GM19467 (cell line): ENCODE results near the gene GALNT6.

Experiments
- ATAC-seq: cut with Tn5 transposase; IDR thresholded peaks from one replicate; pipeline ENCODE4 v1.9.1; 2021; ENCODE audit warnings: mild to moderate bottlenecking, moderate library complexity; ENCODE audit not compliant: unreplicated experiment

Gene GALNT6

DNA sequence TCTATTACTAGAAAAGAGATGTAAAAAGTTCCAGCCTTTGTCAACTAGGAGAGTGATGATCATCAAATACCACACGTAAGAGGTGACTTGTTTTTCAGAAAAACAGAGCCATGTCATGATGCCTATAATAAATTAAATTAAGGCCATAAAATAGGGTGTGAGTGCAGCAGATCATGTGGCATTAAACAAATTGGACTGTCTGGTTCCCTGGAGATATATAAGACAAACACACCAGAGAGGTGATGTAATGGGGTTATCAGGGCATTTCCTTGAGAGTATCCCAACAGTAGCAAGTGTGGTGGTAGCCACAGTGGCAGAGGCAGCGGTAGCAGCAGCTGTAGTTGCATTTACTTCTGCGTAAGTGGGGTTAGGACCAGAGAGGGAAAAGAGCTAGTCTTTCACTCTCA lies 14.6 kb upstream of the GALNT6 start:
- ATAC-seq = no peak

DNA sequence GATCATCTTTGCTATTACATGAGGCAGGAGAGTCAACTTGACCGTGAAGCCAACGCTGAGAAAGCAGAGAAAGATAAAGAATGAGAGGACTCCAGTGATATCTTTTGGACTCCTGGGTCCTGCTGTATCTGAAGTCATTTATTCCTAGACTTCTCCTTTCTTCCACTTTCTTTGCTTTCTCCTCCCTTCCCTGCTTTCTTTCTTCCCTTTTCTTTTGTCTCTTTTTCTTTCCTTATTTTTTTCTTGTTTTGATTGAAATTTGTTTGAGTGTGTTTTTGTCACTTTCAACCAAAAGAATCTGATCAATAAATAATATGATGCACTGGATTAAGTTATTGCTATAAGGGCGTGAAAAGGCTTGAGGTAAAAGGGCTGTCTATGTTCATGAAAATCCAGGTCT lies 13.4 kb upstream of the GALNT6 start:
- ATAC-seq = no peak

DNA sequence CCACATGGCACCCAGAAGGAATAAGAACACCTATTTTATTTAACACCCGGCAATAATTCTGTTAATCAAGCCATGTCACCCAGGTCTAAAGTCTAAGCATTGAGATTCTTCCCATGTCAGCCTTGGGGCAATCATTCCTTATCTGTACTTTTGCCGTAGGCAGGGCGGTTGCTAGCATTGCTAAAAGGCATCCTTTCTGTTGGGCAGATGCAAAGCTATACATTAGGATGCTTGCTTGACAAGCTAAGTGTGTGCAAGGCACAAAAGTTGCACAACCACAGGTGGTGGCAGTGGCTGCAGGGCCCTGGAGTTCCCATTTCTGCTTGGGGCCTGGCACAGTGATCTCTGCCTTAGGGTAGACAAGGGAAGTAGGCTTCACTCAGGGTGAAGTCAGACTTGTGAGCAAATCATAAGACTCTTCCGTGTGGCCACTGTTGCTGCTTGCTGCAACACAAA lies 12.5 kb upstream of the GALNT6 start:
- ATAC-seq = no peak

DNA sequence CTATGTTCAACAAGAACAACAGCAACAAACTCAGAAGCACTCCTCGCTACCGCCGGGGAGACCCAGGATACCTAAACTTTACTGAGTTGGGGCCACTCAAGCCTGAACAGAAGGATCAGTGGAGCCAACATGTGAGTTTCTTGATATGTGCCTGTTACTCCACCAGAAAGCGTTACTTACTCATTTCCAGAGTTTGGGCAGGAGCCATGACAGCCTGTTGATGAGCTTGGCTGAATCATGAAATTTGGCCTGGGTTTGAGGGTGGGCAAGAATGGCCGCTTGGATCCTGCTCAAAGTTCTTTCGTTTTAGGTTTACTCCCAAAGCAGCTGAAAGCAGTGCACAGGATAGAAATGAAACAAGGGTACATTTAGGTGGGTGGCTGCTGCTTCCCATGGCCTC lies 12.0 kb upstream of the GALNT6 start:
- no peak for ATAC-seq

DNA sequence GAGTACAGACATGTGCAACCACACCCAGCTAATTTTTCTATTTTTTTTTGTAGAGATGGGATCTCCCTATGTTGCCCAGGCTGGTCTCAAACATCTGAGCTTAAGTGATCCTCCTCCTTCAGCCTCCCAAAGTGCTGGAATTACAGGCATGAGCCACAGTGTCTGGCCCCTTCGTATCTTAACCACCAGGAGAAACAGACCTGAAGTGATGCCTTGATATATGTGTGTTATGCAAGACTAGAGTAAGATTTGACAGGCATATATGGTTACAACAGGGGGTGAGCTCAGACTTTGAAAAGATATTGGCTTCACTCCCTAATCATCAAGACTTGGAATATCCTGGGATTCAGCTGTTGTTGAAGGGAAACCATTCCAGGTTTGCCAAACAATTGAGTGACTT lies 10.7 kb upstream of the GALNT6 start:
- no peak for ATAC-seq

DNA sequence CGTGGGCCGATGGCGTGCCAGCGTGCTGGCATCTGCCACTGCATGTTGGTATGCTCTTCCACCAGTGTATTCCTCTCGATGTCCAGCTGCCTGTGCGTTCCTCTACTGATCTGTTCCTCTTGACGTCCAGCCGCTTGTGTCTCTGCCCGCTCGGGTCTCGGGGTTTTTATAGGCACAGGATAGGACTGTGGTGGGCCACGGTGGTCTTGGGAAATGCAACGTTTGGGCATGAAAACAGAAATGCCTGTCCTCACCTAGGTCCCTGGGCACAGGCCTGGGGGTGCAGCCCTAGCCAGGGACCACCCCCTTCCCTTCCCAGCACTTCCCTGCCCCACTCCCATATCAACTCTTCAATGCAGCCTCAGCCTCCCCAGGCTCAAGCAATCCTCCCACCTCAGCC lies 10.3 kb upstream of the GALNT6 start:
- ATAC-seq = no peak

DNA sequence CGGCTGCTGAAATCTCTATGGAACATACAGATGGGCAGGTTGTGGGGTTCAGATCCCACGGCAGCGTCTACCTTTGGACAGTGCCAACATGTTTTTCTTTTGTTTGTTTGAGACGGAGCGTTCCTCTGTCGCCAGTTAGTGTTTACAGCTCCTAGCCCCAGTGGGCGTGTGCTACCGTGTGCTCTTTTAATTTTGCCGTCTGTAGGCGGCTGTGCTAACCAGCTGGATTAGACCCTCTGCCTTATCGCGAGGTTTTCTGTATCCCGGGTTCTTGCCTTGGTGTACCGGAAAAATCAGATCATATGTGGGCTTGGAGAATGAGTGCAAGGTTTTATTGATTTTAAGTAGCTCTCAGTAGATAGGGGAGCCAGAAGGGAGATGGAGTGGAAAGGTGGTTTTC lies 9.8 kb upstream of the GALNT6 start:
- ATAC-seq = no peak

DNA sequence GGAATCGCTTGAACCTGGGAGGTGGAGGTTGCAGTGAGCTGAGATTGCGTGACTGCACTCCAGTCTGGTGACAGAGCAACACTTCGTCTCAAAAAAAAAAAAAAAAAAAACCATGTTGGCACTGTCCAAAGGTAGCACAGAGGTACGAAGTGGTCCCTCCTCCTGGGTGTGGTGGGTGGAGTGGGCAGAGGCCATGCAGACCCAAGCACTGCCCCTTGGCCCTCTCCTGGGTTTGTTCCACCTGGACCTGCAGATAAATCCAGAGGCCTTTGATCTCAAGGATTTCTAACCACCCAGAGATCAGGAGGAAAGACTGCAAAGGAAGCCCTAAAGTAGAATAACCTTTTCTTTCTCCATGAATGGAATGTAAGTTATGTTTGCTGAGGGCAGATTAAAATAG lies 8.7 kb upstream of the GALNT6 start:
- ATAC-seq = no peak

DNA sequence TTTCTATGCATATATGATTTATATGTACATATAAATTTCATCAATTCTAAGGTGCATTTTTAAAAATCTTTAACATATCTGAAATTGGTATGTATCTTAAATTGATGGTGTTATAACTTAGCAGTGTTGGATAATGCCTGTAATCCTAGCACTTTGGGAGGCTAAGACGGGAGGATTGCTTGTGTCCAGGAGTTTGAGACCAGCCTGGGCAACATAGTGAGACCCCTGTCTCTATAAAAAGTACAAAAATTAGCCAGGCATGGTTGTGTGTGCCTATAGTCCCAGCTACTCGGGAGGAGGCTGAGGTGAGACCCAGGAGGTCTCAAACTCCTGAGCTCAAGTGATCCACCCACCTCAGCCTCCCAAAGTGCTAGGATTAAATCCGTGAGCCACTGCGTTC lies 6.5 kb upstream of the GALNT6 start:
- ATAC-seq = no peak

DNA sequence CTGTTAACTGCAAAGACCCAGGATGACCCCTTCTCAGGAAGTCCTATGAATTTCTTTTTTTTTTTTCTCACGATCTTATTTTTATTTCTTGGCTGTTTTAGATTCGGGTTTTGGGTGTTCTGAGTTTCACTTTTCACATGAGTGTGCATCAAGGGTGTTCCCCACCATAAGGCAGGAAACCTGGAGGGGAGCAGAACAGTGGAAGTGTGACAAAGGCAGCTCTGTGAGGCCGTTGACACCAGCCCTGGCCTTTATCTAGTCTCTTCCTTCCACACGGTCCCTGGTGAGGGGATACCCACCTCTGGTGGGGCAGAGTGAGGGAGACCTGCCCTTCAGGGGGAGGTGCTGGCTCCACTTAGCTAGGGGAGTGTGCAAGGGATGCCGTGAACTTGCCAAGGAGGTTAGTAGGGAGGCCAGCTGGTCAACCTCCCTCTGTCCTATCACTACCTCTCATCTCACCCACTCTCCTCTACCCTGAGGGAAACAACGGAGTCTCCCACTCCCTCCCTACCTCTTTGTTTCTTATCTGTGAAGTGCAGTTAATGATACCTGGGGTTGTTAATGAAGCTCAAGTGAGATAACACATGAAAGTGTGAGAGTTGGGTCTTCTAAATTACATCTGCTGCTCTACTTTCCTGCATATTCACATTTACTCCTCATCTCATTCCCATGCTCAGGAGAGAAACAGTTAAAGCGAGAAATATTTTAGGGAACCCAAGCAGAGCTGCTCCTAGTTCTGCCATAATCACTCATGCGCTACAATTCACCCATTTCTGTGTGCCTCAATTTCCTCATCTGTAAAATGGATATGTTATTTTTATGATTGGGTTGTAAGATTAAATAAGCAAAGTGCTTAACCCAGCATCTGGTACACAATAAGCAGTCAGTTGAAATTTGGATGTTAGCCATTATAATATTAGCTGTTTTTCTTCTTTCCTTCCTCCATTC lies 4.4 kb upstream of the GALNT6 start:
- peak; percentile 40 for ATAC-seq

DNA sequence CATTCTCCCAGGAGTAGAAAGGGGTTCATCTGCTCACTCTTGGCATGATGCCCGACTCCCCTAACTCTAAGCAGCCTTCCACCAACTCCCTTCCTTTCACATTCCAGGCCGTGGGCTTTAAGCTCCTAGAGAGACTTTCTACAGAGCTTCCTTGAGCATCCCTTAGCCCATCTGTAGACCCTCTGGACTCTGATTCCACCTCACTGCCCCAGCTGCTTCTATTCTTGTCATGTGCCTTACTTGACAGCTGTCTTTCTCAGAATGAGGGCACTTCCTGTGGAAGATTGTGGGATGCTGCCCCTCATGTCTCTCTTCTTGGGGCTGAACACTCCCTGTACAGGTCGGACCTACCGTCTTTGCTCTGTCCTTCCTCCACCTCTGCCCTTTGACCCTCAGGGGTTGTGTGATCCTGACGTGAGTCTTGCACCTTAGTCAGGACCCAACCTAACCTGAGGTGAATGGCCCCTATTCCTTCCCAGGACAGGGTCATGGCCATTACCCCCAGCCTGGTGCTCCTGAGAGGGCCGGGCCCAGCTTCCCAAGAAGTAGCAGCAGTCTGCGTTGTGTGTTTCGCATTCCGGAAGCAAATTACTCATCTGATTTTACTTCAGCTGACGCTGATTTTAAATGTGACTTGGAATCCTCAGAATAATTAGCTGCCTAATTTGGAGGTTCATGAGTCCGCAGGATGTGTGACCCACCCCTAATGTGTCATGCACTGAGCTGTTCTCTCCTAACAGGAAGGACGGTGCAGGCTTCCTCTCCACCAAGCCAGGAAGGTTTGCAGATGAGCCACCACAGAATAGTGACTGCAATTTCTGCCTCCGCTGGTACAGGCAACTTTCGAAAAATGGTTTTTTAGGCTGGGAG lies 2.7 kb upstream of the GALNT6 start:
- ATAC-seq = no peak

DNA sequence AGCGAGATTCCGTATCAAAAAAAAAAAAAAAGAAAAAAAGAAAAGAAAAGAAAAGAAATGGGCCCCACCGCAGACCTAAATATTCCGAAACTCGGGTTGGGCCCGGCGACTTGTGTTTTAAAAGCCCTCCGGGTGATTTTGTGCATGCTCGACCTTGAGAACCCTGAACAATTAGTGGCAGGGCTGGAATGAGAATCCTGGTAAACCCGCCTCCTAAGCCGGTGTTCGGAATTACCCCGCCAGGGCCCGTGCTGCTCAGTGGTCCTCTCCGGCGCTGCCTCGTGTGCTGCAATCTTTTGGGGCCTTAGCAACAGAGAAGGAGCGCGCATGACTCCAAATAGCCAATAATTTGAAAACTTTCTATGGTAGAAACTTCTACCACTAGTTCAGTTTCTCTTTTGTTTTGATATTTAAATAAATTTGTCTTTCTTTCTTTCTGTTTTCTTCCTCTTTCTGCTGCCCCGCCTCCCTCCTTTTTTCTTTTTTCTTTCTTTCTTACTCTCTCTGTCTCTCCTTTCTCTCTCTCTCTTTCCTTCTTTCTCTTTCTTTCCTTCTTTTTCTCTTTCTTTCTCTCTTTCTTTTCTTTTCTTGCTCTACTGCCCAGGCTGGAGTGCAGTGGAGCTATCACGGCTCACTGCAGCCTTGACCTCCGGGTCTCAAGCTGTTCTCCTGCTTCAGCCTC lies 1.5 kb upstream of the GALNT6 start:
- no peak for ATAC-seq

DNA sequence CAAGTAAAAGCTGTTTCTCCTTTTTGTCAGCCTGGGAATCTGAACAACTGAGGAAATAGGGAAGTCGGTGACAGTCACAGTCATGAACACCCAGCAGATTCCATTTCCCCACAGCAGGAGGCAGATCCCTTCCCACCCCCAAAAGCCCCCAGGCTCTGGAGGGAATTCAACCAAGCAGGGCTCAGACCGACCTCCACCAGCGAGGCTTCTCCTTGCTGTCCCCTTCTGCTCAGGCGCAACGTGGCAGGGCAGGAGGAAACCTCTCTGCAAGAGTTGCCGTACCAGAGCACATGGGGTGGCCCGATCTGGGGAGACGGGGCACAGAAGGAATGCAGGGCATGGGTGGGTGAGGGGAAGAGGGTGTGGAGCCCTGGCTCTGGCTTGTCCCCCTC lies 319 bp downstream of the GALNT6 start:
- ATAC-seq = peak; percentile 3

DNA sequence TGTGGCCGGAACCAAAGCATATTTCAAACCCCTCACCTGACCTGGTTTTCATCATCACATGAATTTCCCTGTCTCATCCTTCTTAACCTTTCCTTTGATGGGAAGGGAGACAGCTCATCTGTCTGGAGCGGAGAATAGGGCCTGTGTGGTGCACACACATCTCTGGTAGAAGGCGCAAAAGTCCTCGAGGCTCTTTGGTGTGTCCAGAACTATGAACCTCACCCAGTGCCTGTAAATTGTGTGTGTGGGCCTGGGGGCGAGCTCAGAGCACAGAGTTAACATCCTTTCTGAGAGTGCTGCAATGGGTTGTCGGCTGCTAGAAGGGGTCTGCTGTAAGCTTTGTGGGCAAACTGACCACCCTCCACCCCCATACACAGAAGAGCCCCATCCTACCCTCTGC lies 749 bp downstream of the GALNT6 start:
- ATAC-seq = no peak

DNA sequence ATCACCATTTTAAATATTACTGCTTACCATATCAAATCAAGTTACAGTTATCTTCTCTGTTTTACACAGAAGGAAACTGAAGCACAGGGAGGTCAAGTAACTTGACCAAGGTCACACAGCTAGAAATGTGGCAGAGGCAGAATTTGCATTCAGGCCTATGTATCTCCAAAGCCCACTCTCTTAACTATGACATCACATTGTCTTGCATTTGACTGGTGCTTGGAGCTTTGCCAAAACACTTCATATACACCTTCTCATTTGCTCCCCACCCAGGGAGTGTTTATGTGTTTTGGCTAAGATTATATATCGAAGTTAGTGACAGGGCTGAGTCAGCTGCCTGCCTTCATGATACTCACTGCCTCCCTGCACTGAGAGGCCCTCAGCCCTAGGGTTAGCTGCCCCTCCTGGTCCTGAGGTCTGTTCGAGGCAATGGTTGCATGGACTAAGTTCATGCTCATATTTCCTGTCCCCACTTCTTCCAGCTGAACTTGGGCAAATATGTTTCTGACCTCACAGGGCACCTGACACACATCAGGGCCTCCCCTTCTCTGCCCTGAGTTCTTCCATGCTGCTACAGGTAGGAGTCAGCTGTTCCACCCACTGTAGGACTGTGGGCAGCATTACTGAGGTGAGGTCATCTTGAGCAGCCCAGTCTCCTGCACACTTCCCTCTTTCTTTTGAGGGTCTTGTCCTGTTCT lies 1.8 kb downstream of the GALNT6 start:
- ATAC-seq = no peak

DNA sequence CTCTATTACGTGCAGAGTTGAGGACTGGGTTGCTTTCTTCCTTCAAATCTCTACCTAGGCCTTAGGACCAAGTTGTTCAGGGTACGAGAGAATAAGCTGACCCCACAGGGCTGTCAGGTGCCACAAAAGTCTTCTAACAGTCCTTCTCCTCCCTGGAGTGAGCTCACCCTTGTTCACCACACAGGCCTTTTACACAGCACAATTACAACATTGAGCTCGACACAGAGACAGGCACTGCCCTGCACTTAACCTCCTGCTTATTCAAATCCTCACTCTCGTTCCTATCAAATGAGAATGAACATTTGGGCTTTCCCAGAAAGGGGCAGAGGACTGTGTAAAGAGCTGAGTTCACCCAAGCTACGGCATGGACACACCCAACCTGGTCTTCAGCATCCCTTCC lies 2.4 kb downstream of the GALNT6 start:
- ATAC-seq = no peak

DNA sequence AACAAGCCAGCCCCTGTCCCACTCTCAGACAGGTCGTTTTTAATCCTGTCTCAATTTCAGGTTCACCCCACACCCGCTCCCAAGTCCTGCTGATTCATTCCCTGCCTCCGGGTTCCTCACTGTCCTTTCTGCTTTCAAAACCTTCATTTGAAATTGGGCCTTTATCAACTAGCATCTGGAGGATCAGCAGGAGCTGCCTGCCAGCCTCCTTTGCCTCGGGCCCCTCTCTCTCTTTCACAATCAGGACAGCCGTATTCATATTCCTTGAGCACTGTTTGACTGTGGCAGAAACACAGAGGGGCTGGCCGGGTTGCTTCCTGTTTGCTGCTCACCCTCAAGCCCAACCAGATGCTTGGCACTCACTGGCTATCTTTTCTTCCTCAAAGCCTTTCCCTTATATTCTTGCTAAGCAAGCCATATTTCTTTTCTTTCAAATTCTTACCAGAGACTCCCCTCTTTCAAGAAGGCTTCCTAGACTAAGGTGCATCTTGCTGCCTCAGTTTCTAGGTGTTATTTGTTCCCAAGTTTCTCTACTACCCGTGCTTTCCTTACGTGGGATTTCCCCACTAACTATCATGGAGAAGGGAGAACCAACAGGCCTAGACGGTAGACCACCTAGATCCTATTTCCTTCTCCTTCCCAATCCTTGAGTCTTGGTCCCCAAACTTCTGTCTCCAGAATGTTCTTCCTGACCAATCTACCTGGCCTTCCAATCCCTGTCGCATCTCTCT lies 3.0 kb downstream of the GALNT6 start:
- no peak for ATAC-seq

DNA sequence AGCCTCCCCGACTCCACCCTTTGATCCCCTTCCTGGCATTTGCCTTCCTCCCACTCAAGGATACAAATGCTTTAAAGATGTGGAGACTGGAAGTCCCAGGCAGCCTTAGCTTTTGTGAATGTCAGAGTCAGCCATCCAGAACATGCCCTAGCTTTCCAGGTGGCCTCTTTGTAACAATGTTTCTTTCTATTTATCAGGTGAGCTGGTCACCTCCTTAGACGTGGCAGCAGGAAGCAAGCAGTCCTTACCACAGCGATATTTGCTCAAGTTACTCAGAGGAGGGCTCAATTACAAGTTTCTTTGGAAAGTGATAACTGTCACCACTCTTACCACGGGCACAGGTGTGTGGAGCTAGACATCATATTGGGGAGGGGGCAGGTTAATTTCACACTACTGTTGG lies 4.9 kb downstream of the GALNT6 start:
- ATAC-seq = no peak

DNA sequence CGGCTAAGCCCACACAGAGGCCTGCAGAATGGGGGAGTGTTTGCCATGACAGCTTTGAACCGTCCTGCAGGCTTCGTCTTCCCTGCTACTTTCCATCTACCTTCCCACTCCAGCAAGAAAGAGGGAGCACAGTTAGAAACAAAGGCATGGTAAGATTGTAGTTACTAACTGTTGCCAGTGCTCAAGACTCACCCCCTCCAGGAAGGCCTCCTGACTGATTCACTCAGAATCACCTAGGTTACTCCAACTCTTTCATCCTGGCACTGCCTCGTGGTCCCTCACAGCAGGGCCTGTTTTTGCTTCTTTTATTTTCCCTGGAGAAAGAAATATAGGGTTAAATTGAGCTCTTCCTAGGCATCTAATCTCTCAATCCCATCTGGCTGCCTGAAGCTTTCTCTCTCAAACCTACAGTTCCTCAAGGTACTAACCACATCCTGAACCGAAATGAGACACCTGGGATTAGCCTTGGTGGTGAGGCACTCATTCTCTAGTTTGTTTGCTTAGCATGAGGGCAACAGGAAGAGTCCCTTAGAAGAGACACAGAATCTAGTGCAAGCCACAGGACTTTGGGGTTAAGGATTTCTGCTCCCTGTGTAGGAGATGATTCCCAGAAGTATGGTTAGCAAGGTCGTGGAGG lies 7.8 kb downstream of the GALNT6 start:
- no peak for ATAC-seq

DNA sequence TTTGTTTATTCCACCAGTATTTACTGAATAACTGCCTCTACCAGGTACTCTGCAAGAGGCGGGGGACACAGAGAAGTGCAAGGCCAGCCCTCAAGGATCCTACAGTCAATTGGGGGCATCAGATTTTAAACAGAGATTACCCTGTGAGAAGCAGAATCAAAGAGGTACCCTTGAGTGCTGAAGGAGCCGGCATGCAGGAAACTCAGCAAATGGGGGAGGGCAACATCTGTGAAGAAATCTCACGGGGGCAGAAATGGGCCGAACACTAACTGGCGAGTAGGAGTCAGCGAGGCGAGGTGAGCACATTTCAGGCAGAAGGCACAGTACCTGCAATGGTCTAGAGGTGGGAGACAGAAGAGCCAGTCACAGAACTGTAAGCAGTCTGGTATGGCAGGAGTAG lies 9.0 kb downstream of the GALNT6 start:
- ATAC-seq = no peak
